KOPT-K1 (cell line): Measurements from ENCODE around the gene KMT2A.
"Not testable (repeated sequence)": the region's sequence is repeated elsewhere in the genome, so short reads cannot be mapped to it uniquely, and the experiment has no call there.

Source experiments
- H3K27ac ChIP-seq: fragments of 200-600 bp; sonication (generic); 2 replicates; pipeline ENCODE4 v1.5.1; 2016; ENCODE audit warnings: antibody characterized with exemption, mild to moderate bottlenecking, low read depth, low read length; ENCODE audit not compliant: poor library complexity, severe bottlenecking
- H3K36me3 ChIP-seq: fragments of 200-600 bp; sonication (generic); 2 replicates; pipeline ENCODE4 v1.5.1; 2017; ENCODE audit warnings: antibody characterized with exemption, mild to moderate bottlenecking, low read length, moderate library complexity; ENCODE audit not compliant: insufficient read depth
- H3K9me3 ChIP-seq: fragments of 200-600 bp; sonication (generic); 2 replicates; pipeline ENCODE4 v1.5.1; 2017; ENCODE audit warnings: antibody characterized with exemption, low read length, mild to moderate bottlenecking; ENCODE audit not compliant: insufficient read depth, poor library complexity, severe bottlenecking

The KMT2A gene

GRCh38 chr11:118416900-118417299 is 19.4 kb upstream of the KMT2A start:
- not testable (repeated sequence) for H3K27ac ChIP-seq, H3K9me3 ChIP-seq
- peaks cover 14% of the 10 kb centered on the region; the same call in 1 of the 2 replicates for H3K36me3 ChIP-seq

DNA sequence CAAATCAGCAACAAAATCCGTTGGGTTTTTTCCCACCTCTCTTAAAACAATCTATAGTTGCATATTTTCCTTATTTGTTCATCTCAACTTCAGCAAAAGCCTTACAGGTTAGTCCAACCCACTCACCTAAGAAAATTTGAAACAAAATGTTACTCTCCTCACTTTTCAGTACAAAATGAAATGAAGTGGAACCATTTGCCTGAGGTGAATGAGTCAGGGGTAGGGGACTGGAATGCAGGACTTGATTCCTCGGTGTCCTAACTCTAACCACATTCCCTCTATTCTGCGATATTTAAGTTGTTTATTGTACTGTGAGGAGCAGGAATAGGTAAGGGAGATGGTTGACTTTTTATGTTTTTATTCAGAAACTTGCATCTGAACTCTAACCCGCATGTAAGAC is 18.5 kb upstream of the KMT2A start:
- H3K9me3 ChIP-seq, result no peaks in the 10 kb centered on the region
- H3K27ac ChIP-seq, result no peak overlapping the region

GRCh38 chr11:118418766-118419165 is 17.5 kb upstream of the KMT2A start:
- H3K36me3 ChIP-seq, result peaks cover 8% of the 10 kb centered on the region; the same call in 1 of the 2 replicates
- H3K9me3 ChIP-seq, result no peaks in the 10 kb centered on the region
- no peak overlapping the region for H3K27ac ChIP-seq

More for the DNA sequence above, 18.5 kb upstream of the KMT2A start:
- H3K36me3 ChIP-seq, result peaks cover 14% of the 10 kb centered on the region; the same call in 1 of the 2 replicates

DNA sequence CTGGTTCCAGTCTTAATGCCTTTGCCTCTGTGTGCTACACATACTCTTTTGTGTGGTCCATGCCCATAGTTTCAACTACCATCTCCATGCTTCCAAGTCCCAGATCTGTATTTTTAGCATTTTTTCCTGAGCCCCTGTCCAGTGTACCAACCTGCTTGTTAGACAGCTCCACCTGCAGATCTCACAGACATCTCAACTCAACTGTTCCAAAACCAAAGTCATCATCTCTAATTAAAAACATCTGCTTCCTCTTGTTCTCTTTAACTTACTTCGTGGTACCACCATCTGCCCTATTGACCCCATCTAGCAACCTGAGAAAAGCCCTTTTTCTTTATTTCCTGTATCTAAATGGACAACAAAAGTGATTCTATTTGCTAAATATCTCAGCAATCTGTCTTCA is 8.6 kb upstream of the KMT2A start:
- Histone ChIP-seq H3K9me3 (no peaks in the 10 kb centered on the region), H3K36me3 (no peaks in the 10 kb centered on the region), H3K27ac (no peak overlapping the region)

DNA sequence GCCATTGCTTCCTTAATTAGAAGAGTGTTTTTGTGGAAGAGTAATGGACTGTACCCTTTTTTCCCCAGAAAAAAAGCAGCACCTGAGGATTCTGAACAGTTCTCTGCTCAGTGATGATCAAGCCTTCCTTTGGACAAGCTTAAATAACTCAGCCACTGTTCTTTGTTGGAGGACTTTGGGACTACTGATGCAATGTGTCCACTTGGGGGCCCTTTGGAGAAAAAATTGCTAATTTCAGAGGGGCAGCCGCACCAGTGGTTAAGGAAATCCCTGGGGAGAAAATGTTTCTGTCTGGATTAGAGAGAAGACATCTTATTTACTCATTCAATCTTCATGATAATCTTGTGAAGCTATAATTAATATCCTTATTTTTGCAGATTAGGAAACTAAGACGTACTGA is 5.3 kb upstream of the KMT2A start:
- no peaks in the 10 kb centered on the region for H3K9me3 ChIP-seq
- H3K27ac ChIP-seq, result no peak overlapping the region
- no peaks in the 10 kb centered on the region for H3K36me3 ChIP-seq

DNA sequence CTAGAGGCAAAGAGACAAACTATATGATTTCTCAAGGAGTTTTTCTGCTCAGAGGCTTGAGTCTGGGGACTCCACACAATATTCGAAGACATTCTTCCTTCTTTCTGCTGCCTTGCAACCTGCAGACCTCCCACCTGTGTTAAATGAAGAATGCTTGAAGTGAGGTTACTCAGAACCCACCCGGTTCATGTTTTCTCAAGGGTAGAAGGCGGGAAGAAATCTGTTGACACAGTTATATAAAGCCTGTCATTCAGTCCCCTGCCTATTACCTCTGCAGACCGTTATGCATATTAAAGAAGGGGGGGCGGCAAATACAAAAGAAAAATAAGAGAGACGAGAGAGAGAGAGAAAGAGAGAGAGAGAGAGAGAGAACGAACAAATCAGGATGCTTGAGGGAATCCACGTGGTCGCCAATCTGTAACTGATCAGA is 2.2 kb upstream of the KMT2A start:
- Histone ChIP-seq H3K27ac (peak overlapping the region; percentile 89), H3K9me3 (no peaks in the 10 kb centered on the region), H3K36me3 (peaks cover 3% of the 10 kb centered on the region)

GRCh38 chr11:118434553-118435289 is 1.6 kb upstream of the KMT2A start:
- peaks cover 8% of the 10 kb centered on the region for H3K36me3 ChIP-seq
- H3K9me3 ChIP-seq, result no peaks in the 10 kb centered on the region
- peak overlapping the region; percentile 89 for H3K27ac ChIP-seq

DNA sequence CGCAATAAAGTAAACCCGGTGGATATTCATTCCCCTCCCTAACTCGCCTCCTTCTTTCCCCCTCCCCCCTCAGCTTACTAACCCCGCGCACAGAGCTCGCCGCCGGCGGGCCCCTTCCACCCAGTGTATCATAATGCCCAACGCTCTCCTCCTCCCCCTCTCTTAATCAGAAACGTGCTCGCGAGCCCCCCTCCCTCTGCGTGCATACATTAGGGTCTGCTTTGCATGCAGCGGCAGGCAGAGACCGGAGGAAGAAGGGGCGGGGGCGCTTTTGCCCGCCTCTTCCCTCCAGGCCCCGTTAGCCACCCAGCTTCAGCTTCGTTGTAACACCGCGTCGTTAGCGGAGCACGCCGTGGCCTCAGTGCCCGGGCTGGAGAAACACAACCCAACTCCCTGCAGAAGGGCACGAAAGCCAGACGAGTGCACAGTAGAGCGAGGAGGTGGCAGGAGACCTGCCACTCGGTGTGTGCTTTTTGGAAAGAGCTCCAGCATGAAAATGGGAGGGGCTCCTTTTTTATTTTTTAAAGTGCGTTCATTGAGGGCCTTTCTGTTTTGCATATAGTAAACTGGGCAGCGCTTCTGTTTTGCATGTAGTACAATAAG is 901 bp upstream of the KMT2A start:
- H3K27ac ChIP-seq, result peak overlapping the region; percentile 89

GRCh38 chr11:118436639-118437207 is 431 bp downstream of the KMT2A start:
- Histone ChIP-seq H3K27ac (peak overlapping the region; percentile 89), H3K9me3 (no peaks in the 10 kb centered on the region), H3K36me3 (peaks cover 28% of the 10 kb centered on the region)

More for the DNA sequence above, 901 bp upstream of the KMT2A start:
- H3K9me3 ChIP-seq, result no peaks in the 10 kb centered on the region
- peaks cover 15% of the 10 kb centered on the region for H3K36me3 ChIP-seq

GRCh38 chr11:118437208-118438125 is 1.2 kb downstream of the KMT2A start:
- Histone ChIP-seq H3K9me3 (no peaks in the 10 kb centered on the region), H3K27ac (peak overlapping the region; percentile 89), H3K36me3 (peaks cover 36% of the 10 kb centered on the region)

GRCh38 chr11:118438314-118438931 is 2.1 kb downstream of the KMT2A start:
- Histone ChIP-seq H3K9me3 (no peaks in the 10 kb centered on the region), H3K36me3 (peaks cover 45% of the 10 kb centered on the region), H3K27ac (peak overlapping the region; percentile 89)

- no peaks in the 10 kb centered on the region for H3K9me3 ChIP-seq
- peak overlapping the region; percentile 89 for H3K27ac ChIP-seq
- H3K36me3 ChIP-seq, result peaks cover 57% of the 10 kb centered on the region
Measured at GRCh38 chr11:118439646-118440045, 3.4 kb downstream of the KMT2A start.

DNA sequence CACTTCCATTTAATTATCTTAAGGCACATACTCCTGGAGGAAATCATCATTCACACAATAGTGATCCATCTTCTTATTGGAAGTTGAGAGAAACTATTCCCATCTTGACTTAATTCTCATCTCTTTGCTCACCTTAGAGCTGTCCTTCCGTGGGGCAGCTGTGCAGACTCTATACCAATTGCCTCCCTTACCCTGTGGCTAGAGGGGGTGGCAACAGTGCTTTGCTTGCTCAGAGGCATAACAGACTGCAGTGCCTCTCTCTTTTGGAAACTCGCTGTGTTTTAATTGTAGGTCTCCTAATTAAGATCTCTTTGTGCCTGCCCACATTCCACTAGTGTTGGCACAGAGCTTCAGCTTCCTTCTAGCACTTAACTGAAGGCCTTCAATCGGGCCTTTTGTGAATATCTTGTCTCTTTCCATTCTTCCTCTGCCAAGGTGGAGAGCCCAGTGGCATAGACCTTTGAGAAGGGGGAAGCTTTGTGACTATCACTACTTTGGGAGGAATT is 5.5 kb downstream of the KMT2A start:
- H3K36me3 ChIP-seq, result peaks cover 78% of the 10 kb centered on the region
- H3K9me3 ChIP-seq, result no peaks in the 10 kb centered on the region
- no peak overlapping the region for H3K27ac ChIP-seq

GRCh38 chr11:118442301-118442700 is 6.0 kb downstream of the KMT2A start:
- Histone ChIP-seq H3K36me3 (peaks cover 83% of the 10 kb centered on the region), H3K9me3 (no peaks in the 10 kb centered on the region), H3K27ac (no peak overlapping the region)
